ENCODE measurements around the gene IPO13. TPM values are rescaled to one million over a fixed set of nuclear protein-coding genes. Genes with fewer than 3 reads are reported as not detected.

IPO13 gene
- total and polyA plus RNA-seq, 4 donors: 8.6 to 15.1 (median 10.5) TPM

DNA sequence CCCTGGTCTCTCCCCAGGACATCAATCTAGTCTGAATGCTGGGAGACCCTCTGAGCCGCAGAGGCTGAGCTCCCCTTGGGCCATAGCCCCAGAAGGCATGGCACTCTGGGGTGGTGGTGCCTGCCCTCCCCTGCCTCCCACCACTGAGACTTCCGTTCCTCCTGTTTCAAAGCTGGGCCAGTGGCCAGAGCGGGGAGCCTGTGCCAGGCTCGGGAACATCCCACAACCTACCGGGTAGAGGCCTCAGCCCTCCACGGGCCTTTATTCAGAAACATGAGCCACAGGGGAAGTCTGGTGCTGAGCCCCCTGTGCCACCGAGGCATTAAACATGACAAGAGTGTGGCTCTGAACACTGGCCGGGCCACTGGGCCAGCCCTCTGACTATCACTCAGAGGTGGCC, 52.7 kb downstream of the IPO13 start:
- WGBS: 91% methylated on average over 8 of the region's 8 CpGs
- Histone ChIP-seq H3K4me1 (ENCODE audit: control insufficient read depth in 4 of 4, insufficient read depth in 4 of 4, low read length in 3 of 4) (no peaks in the 10 kb centered on the region), H3K9ac (ENCODE audit: low read depth in 1 of 2, low read length in 2 of 2) (no peak overlapping the region), H3K27me3 (ENCODE audit: control insufficient read depth in 4 of 4, insufficient read depth in 4 of 4, low read length in 3 of 4) (no peaks in the 10 kb centered on the region), H3K36me3 (ENCODE audit: control insufficient read depth in 4 of 4, insufficient read depth in 3 of 4, low read depth in 1 of 4, low read length in 3 of 4) (no peaks in the 10 kb centered on the region), H3K27ac (ENCODE audit: low read depth in 1 of 2, low read length in 2 of 2) (no peak overlapping the region), H3K4me3 (ENCODE audit: low read depth in 1 of 3, low read length in 3 of 3) (no peak overlapping the region), H3K9me3 (ENCODE audit: control insufficient read depth in 4 of 4, low read length in 3 of 4) (no peaks in the 10 kb centered on the region)
- DNase-seq (ENCODE audit: low spot score): no peak
- TF ChIP-seq, protein P1, sequence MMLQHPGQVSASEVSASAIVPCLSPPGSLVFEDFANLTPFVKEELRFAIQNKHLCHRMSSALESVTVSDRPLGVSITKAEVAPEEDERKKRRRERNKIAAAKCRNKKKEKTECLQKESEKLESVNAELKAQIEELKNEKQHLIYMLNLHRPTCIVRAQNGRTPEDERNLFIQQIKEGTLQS (IDR thresholded peaks at IDR 0.05): no peak
- TF ChIP-seq, protein P2, sequence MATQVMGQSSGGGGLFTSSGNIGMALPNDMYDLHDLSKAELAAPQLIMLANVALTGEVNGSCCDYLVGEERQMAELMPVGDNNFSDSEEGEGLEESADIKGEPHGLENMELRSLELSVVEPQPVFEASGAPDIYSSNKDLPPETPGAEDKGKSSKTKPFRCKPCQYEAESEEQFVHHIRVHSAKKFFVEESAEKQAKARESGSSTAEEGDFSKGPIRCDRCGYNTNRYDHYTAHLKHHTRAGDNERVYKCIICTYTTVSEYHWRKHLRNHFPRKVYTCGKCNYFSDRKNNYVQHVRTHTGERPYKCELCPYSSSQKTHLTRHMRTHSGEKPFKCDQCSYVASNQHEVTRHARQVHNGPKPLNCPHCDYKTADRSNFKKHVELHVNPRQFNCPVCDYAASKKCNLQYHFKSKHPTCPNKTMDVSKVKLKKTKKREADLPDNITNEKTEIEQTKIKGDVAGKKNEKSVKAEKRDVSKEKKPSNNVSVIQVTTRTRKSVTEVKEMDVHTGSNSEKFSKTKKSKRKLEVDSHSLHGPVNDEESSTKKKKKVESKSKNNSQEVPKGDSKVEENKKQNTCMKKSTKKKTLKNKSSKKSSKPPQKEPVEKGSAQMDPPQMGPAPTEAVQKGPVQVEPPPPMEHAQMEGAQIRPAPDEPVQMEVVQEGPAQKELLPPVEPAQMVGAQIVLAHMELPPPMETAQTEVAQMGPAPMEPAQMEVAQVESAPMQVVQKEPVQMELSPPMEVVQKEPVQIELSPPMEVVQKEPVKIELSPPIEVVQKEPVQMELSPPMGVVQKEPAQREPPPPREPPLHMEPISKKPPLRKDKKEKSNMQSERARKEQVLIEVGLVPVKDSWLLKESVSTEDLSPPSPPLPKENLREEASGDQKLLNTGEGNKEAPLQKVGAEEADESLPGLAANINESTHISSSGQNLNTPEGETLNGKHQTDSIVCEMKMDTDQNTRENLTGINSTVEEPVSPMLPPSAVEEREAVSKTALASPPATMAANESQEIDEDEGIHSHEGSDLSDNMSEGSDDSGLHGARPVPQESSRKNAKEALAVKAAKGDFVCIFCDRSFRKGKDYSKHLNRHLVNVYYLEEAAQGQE (IDR thresholded peaks at IDR 0.05): no peak
- TF ChIP-seq FOXA2 (IDR thresholded peaks at IDR 0.05): no peak
- TF ChIP-seq HNF4A (conservative IDR thresholded peaks at IDR 0.05): no peak
- no peak for TF ChIP-seq RXRA (IDR thresholded peaks at IDR 0.05)
- no peak for TF ChIP-seq NR2F2 (IDR thresholded peaks at IDR 0.05)
- TF ChIP-seq, protein P3, sequence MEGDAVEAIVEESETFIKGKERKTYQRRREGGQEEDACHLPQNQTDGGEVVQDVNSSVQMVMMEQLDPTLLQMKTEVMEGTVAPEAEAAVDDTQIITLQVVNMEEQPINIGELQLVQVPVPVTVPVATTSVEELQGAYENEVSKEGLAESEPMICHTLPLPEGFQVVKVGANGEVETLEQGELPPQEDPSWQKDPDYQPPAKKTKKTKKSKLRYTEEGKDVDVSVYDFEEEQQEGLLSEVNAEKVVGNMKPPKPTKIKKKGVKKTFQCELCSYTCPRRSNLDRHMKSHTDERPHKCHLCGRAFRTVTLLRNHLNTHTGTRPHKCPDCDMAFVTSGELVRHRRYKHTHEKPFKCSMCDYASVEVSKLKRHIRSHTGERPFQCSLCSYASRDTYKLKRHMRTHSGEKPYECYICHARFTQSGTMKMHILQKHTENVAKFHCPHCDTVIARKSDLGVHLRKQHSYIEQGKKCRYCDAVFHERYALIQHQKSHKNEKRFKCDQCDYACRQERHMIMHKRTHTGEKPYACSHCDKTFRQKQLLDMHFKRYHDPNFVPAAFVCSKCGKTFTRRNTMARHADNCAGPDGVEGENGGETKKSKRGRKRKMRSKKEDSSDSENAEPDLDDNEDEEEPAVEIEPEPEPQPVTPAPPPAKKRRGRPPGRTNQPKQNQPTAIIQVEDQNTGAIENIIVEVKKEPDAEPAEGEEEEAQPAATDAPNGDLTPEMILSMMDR (IDR thresholded peaks at IDR 0.05; ENCODE audit: low read depth, low read length, missing input control): no peak
- no peak for TF ChIP-seq SP1 (IDR thresholded peaks at IDR 0.05)
- TF ChIP-seq JUND (IDR thresholded peaks at IDR 0.05): no peak
- no peak for TF ChIP-seq EGR1 (IDR thresholded peaks at IDR 0.05; ENCODE audit: low read depth in 2 of 2)
- TF ChIP-seq, protein P4, sequence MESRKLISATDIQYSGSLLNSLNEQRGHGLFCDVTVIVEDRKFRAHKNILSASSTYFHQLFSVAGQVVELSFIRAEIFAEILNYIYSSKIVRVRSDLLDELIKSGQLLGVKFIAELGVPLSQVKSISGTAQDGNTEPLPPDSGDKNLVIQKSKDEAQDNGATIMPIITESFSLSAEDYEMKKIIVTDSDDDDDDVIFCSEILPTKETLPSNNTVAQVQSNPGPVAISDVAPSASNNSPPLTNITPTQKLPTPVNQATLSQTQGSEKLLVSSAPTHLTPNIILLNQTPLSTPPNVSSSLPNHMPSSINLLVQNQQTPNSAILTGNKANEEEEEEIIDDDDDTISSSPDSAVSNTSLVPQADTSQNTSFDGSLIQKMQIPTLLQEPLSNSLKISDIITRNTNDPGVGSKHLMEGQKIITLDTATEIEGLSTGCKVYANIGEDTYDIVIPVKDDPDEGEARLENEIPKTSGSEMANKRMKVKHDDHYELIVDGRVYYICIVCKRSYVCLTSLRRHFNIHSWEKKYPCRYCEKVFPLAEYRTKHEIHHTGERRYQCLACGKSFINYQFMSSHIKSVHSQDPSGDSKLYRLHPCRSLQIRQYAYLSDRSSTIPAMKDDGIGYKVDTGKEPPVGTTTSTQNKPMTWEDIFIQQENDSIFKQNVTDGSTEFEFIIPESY (IDR thresholded peaks at IDR 0.05): no peak
- no peak for TF ChIP-seq GABPA (IDR thresholded peaks at IDR 0.05 in 1 of 2, conservative IDR thresholded peaks at IDR 0.05 in 1 of 2)
- TF ChIP-seq HNF4G (IDR thresholded peaks at IDR 0.05): no peak
- TF ChIP-seq, protein P5, sequence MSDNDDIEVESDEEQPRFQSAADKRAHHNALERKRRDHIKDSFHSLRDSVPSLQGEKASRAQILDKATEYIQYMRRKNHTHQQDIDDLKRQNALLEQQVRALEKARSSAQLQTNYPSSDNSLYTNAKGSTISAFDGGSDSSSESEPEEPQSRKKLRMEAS (IDR thresholded peaks at IDR 0.05): no peak
- TF ChIP-seq YY1 (IDR thresholded peaks at IDR 0.05): no peak
- no peak for TF ChIP-seq FOXA1 (IDR thresholded peaks at IDR 0.05)

DNA sequence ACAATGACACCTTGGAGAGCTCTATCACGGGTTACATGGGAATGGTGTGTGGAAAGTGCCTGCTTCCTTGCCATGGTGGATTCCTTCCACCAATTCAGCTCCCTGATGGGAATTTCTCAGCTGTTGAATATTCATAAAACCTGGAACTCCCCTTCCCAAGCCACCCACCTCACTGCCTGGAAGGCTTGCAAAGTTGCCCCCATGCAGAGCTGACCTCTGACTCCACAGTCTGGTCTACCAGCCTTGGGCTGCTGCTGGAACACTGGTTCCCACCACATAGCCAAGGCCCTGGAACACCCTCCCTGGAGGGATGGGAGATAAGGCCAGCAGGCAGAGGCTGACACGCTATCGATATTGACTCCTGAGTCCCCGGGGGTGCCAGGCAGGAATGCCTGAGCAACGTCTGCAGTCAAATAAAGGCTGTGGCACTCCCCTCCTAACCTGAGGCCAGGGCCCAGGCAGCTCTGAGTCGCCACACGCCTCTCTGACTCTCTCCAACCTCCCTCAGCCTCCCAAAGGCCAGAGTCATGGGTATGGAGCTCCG, 53.4 kb downstream of the IPO13 start:
- Histone ChIP-seq H3K9ac (ENCODE audit: low read depth in 1 of 2, low read length in 2 of 2) (no peak overlapping the region), H3K27me3 (ENCODE audit: control insufficient read depth in 4 of 4, insufficient read depth in 4 of 4, low read length in 3 of 4) (no peaks in the 10 kb centered on the region), H3K4me1 (ENCODE audit: control insufficient read depth in 4 of 4, insufficient read depth in 4 of 4, low read length in 3 of 4) (no peaks in the 10 kb centered on the region), H3K4me3 (ENCODE audit: low read depth in 1 of 3, low read length in 3 of 3) (no peak overlapping the region), H3K9me3 (ENCODE audit: control insufficient read depth in 4 of 4, low read length in 3 of 4) (no peaks in the 10 kb centered on the region), H3K27ac (ENCODE audit: low read depth in 1 of 2, low read length in 2 of 2) (no peak overlapping the region), H3K36me3 (ENCODE audit: control insufficient read depth in 4 of 4, insufficient read depth in 3 of 4, low read depth in 1 of 4, low read length in 3 of 4) (no peaks in the 10 kb centered on the region)
- DNase-seq (ENCODE audit: low spot score): no peak
- no peak for TF ChIP-seq HNF4G (IDR thresholded peaks at IDR 0.05)
- TF ChIP-seq HNF4A (conservative IDR thresholded peaks at IDR 0.05): no peak
- WGBS: 78% methylated on average over 8 of the region's 8 CpGs

Measured in liver (tissue), 9 donors.